ENCODE measurements around the gene HACD3. TPM values are rescaled to one million over a fixed set of nuclear protein-coding genes. Genes with fewer than 3 reads are reported as not detected.

The HACD3 gene
- total RNA-seq, 1 donor from 2014 or later = 156 TPM

GRCh38 chr15:65620833-65621232 is 90.6 kb downstream of the HACD3 start:
- Mint-ChIP-seq H3K36me3 (ENCODE audit: insufficient read depth) (peaks cover 7% of the 10 kb centered on the region), H3K4me1 (ENCODE audit: low read depth) (peaks cover 3% of the 10 kb centered on the region), H3K27ac (no peak overlapping the region), H3K4me3 (ENCODE audit: low read depth) (no peak overlapping the region), H3K27me3 (no peaks in the 10 kb centered on the region), H3K9me3 (ENCODE audit: low read depth) (no peaks in the 10 kb centered on the region)
- no peak for DNase-seq (ENCODE audit: low spot score, unreplicated experiment)
- TF ChIP-seq CTCF (IDR thresholded peaks at IDR 0.05; ENCODE audit: unreplicated experiment) = no peak

GRCh38 chr15:65621638-65622037 is 91.4 kb downstream of the HACD3 start, which contains the start of gene SLC24A1:
Gene SLC24A1 (plus strand): TSS chr15:65621938. CDS start chr15:65624081, 2,143 bp downstream.
- H3K9me3 Mint-ChIP-seq (ENCODE audit: low read depth) = no peaks in the 10 kb centered on the region
- H3K27me3 Mint-ChIP-seq = no peaks in the 10 kb centered on the region
- H3K4me1 Mint-ChIP-seq (ENCODE audit: low read depth) = peaks cover 3% of the 10 kb centered on the region
- TF ChIP-seq CTCF (IDR thresholded peaks at IDR 0.05; ENCODE audit: unreplicated experiment) = no peak
- no peak within 1 kb of the TSS for H3K4me3 Mint-ChIP-seq (ENCODE audit: low read depth)
- no peak within 1 kb of the TSS for H3K27ac Mint-ChIP-seq
- DNase-seq (ENCODE audit: low spot score, unreplicated experiment) = no peak
- H3K36me3 Mint-ChIP-seq (ENCODE audit: insufficient read depth) = peaks cover 6% of the 10 kb centered on the region

- Mint-ChIP-seq H3K9me3 (ENCODE audit: low read depth) (no peaks in the 10 kb centered on the region), H3K4me3 (ENCODE audit: low read depth) (no peak overlapping the region), H3K27ac (no peak overlapping the region), H3K36me3 (ENCODE audit: insufficient read depth) (peaks cover 4% of the 10 kb centered on the region), H3K27me3 (no peaks in the 10 kb centered on the region), H3K4me1 (ENCODE audit: low read depth) (peaks cover 3% of the 10 kb centered on the region)
- TF ChIP-seq CTCF (IDR thresholded peaks at IDR 0.05; ENCODE audit: unreplicated experiment) = no peak
- no peak for DNase-seq (ENCODE audit: low spot score, unreplicated experiment)
Observed at GRCh38 chr15:65623103-65623502, 92.8 kb downstream of the HACD3 start.

GRCh38 chr15:65626856-65627255 is 96.6 kb downstream of the HACD3 start:
- Mint-ChIP-seq H3K4me1 (ENCODE audit: low read depth) (peaks cover 5% of the 10 kb centered on the region), H3K27me3 (no peaks in the 10 kb centered on the region), H3K27ac (no peak overlapping the region), H3K36me3 (ENCODE audit: insufficient read depth) (peaks cover 4% of the 10 kb centered on the region), H3K4me3 (ENCODE audit: low read depth) (no peak overlapping the region), H3K9me3 (ENCODE audit: low read depth) (no peaks in the 10 kb centered on the region)
- TF ChIP-seq CTCF (IDR thresholded peaks at IDR 0.05; ENCODE audit: unreplicated experiment) = no peak
- DNase-seq (ENCODE audit: low spot score, unreplicated experiment) = no peak

Other genes starting within 250 kb of the HACD3 start
- gene PARP16, start 243.6 kb upstream of the HACD3 start, total RNA-seq = 10.5 and 12.6 TPM in 2 replicates
- gene RNU5A-1, start 234.4 kb upstream of the HACD3 start, total RNA-seq = not detected in 2 replicates
- gene RNU5B-1, start 225.8 kb upstream of the HACD3 start, total RNA-seq = 41.3 and 48.7 TPM in 2 replicates
- gene IGDCC3, start 152.5 kb upstream of the HACD3 start, total RNA-seq = 125 and 138 TPM in 2 replicates
- gene IGDCC4, start 107.5 kb upstream of the HACD3 start, total RNA-seq = 11.5 and 12.8 TPM in 2 replicates
- gene DPP8, start 12.8 kb upstream of the HACD3 start, total RNA-seq = 30.7 TPM in 2 replicates
- gene INTS14, start 80.7 kb downstream of the HACD3 start, total RNA-seq = 62.6 and 65.7 TPM in 2 replicates
- gene SLC24A1, start 91.5 kb downstream of the HACD3 start, total RNA-seq = 9.6 and 10.3 TPM in 2 replicates